ENCODE measurements around the gene AIF1.
A peak's percentile ranks its signal among the peaks of the same experiment; 100 is the strongest.
"Not testable (repeated sequence)": the region's sequence is repeated elsewhere in the genome, so short reads cannot be mapped to it uniquely, and the experiment has no call there.

The AIF1 gene

GRCh38 chr6:31580807-31581433 lies 34.1 kb upstream of the AIF1 start:
- peak; percentile 49 for DNase-seq (ENCODE audit: low read depth)

- no peak for DNase-seq (ENCODE audit: low read depth)
These were observed 33.4 kb upstream of the AIF1 start for GRCh38 chr6:31581434-31582229.

GRCh38 chr6:31582230-31582643 lies 32.8 kb upstream of the AIF1 start, which contains the start of gene LTB:
Gene LTB, minus strand, starts transcription at chr6:31582424. Its CDS starts 7 bp downstream, at chr6:31582417.
- DNase-seq (ENCODE audit: low read depth), result no peak

- DNase-seq (ENCODE audit: low read depth), result no peak
These were observed 29.5 kb upstream of the AIF1 start for GRCh38 chr6:31585491-31585890.

- no peak for DNase-seq (ENCODE audit: low read depth)
These were observed 29.0 kb upstream of the AIF1 start, which contains the start of gene LST1 for GRCh38 chr6:31586008-31586407. Gene LST1, plus strand, starts transcription at chr6:31586277. Its CDS starts 1,023 bp downstream, at chr6:31587300.

- DNase-seq (ENCODE audit: low read depth), result no peak
These were observed 28.3 kb upstream of the AIF1 start for GRCh38 chr6:31586599-31587281.

- no peak for DNase-seq (ENCODE audit: low read depth)
These were observed 26.9 kb upstream of the AIF1 start for GRCh38 chr6:31587791-31588777.

- no peak for DNase-seq (ENCODE audit: low read depth)
These were observed 26.0 kb upstream of the AIF1 start for GRCh38 chr6:31588871-31589650.

- not testable (repeated sequence) for DNase-seq (ENCODE audit: low read depth)
These were observed 24.3 kb upstream of the AIF1 start for GRCh38 chr6:31590691-31591090.

GRCh38 chr6:31592396-31592771 lies 22.6 kb upstream of the AIF1 start:
- DNase-seq (ENCODE audit: low read depth), result no peak

GRCh38 chr6:31597006-31597405 lies 18.0 kb upstream of the AIF1 start:
- DNase-seq (ENCODE audit: low read depth), result no peak

- no peak for DNase-seq (ENCODE audit: low read depth)
These were observed 7.7 kb upstream of the AIF1 start for GRCh38 chr6:31607317-31607716.

GRCh38 chr6:31609519-31610406 lies 5.3 kb upstream of the AIF1 start:
- no peak for DNase-seq (ENCODE audit: low read depth)

GRCh38 chr6:31610968-31611367 lies 4.1 kb upstream of the AIF1 start:
- DNase-seq (ENCODE audit: low read depth), result peak; percentile 27

- DNase-seq (ENCODE audit: low read depth), result no peak
These were observed 887 bp upstream of the AIF1 start for GRCh38 chr6:31614075-31614619.

GRCh38 chr6:31615748-31616147 lies 714 bp downstream of the AIF1 start:
- no peak for DNase-seq (ENCODE audit: low read depth)

GRCh38 chr6:31617010-31617409 lies 2.0 kb downstream of the AIF1 start:
- DNase-seq (ENCODE audit: low read depth), result no peak

- DNase-seq (ENCODE audit: low read depth), result peak; percentile 99
These were observed 5.0 kb downstream of the AIF1 start for GRCh38 chr6:31619805-31620585.

Data from fibroblast of the conjunctiva (primary cell).